Left renal pelvis (tissue), 4 donors: ENCODE data around the gene GARNL3. TPM values are rescaled to one million over a fixed set of nuclear protein-coding genes. Genes with fewer than 3 reads are reported as not detected.

Experiments
- DNase-seq, 4 donors: peaks; one replicate each; pipeline ENCODE4 v3.0.0-alpha.2; 2013; ENCODE audit warnings: low read depth in 4 of 4, low spot score in 3 of 4
- polyA plus RNA-seq, 4 donors: library from polyadenylated mRNA; unstranded; fragments of 120-200 nt; gene quantifications; one replicate each; pipeline ENCODE4 v1.2.1, GENCODE V29; 2013; ENCODE audit not compliant: insufficient read length in 4 of 4

The GARNL3 gene
- polyA plus RNA-seq, 4 donors: 13.7 to 30.4 (median 17.1) TPM

- peak; percentile 82 to 87 (median 85) for DNase-seq
These were observed 159.5 kb downstream of the GARNL3 start, which contains the start of gene ZNF79 for GRCh38 chr9:127423934-127424675. TSS of gene ZNF79 (plus strand) at chr9:127424382. CDS start at chr9:127424788, 406 bp downstream.

GRCh38 chr9:127424676-127424999 lies 160.1 kb downstream of the GARNL3 start:
- no peak for DNase-seq

GRCh38 chr9:127426756-127427155 lies 162.2 kb downstream of the GARNL3 start:
- no peak for DNase-seq

- DNase-seq: no peak
These were observed 163.8 kb downstream of the GARNL3 start for GRCh38 chr9:127428348-127428747.

GRCh38 chr9:127430415-127430814 lies 165.8 kb downstream of the GARNL3 start:
- DNase-seq: no peak

- no peak for DNase-seq
These were observed 173.1 kb downstream of the GARNL3 start for GRCh38 chr9:127437497-127438264.

- DNase-seq: no peak
These were observed 173.8 kb downstream of the GARNL3 start for GRCh38 chr9:127438394-127438793.

Other genes with a start within 250 kb of the GARNL3 start
- 10 to 100 TPM in 3 of 4 donors, 1 to 10 TPM in 1; 8.0 to 72.4 (median 13.5) TPM for gene ANGPTL2, start 142.1 kb upstream of the GARNL3 start, polyA plus RNA-seq
- gene SLC2A8, start 132.4 kb downstream of the GARNL3 start, polyA plus RNA-seq: 10 to 100 TPM; 12.3 to 30.0 (median 17.0) TPM
- 1 to 10 TPM; 5.6 to 7.4 (median 6.9) TPM for gene ZNF79, start 159.6 kb downstream of the GARNL3 start, polyA plus RNA-seq
- gene RPL12, start 186.6 kb downstream of the GARNL3 start, polyA plus RNA-seq: 1,000 to 10,000 TPM; 1,332 to 1,605 (median 1,566) TPM
- gene LRSAM1, start 186.7 kb downstream of the GARNL3 start, polyA plus RNA-seq: 10 to 100 TPM; 14.2 to 21.1 (median 16.9) TPM